Right forelimb (tissue), 1 donor: ENCODE results near the gene PPM1H.
"Not testable (repeated sequence)": the region's sequence is repeated elsewhere in the genome, so short reads cannot be mapped to it uniquely, and the experiment has no call there.

Experiments
- DNase-seq: peaks from one replicate; pipeline ENCODE4 v3.0.0-alpha.2; 2018

The PPM1H gene

DNA sequence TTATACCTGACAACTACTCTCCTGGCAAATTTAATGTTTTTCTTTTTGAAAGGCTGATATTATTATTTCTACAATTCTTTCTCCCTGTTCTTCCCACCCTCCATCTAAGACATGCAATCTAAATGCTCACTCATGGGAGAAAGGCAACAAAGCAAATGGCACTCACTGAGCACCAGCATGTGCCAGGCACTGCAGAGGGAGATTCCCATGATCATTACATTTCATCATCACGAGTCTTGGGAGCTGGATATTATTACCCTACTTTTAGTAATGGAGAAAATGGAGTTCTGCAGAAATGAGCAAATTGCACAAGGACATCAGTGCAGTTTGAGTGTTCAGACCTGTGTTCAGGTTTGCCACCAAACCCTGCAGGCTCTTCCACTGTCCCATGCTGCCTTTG, 27.9 kb downstream of the PPM1H start:
- no peak for DNase-seq

DNA sequence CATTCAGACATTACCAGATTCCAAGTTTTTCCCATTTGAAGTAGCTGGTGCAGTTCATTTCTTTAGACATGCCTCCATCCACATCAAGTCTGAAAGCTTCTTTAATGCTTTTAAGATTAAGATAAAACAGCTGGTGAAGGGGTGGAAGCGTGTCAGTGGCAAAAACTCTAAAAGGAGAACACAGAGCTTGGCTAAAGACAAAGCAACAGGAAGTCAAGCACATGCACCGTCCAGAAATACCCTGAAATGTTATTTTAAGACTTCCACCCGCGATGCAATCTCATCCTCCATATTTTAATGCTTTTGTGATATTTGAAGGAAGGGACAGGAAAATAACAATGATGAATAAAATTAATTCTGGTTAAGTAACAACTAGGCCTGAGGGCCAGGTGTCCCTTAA, 31.8 kb downstream of the PPM1H start:
- no peak for DNase-seq

DNA sequence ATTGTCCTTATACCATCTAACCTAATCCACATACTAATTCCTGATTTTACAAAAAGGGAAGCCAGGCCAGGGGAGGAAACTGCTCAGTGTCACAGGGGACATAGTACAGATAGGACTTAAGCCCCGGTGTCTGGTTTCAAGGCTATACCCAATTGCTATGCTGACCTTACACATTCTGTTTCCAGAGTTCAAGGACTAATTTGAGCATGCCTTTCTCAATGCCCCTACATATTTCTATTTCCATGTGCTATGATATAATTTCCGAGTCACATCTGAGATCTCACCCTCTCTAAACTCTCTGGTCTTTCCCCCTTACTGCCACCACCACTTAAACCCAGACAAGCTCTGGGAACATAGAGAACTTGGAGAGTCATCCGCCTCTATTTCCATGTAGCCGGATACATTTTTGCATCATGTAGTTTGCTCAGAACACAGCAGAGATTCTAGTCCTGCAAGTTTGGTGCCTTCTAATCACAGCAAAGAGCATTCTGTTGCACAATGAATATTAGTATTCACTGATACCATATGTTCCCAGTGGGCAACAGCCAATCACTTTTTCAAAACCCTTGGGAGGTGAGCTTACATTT, 34.2 kb downstream of the PPM1H start:
- no peak for DNase-seq

DNA sequence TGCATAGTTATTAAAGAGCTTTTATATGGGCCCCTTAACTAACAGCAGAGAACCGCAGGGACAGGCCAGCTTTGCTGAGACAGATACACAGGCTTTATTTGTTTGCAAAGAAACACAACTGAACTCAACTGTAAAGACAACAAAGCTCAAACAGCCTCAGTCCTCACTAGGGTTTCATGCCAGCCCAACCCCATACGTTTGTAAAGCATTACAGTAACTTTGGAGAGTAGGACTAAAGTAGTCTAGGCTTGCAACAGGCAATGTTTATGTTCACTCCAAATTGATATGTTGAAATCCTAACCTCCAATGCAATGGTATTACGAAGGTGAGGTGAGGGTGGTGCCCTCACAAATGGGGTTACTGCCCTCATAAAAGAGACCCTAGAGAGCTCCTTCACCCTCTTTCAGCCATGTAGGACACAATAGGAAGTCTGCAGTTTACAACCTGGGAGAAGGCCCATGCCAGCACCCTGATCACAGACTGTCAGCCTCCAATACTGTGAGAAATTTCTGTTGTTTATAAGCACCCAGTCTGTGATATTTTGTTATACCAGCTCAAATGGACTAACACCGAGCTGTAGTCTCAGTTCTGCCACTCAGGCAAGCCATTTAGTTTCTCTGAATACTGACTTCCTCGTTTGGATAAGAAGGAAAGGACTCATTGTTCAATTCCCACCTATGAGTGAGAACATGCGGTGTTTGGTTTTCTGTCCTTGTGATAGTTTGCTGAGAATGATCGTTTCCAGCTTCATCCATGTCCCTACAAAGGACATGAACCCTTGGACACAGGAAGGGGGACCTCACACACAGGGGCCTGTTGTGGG, 35.2 kb downstream of the PPM1H start:
- DNase-seq = no peak

DNA sequence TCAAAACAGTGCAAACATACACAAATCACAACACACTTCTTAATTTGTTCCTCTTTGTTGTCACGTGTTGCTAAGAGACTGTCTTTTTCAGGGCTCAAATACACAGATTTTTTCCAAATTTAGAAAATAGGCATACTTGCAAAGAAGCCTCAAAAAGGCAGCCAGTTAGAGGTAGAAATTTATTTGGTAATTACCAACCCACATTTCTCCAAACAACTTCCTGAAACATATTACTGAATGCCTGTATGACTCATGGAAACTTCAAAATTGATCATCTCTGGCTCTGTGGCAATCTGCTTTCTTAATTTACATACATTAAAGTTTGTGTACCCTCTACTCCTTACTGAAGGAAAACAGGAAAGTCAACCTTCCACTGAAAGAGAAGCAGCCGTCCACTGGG, 36.4 kb downstream of the PPM1H start:
- no peak for DNase-seq

DNA sequence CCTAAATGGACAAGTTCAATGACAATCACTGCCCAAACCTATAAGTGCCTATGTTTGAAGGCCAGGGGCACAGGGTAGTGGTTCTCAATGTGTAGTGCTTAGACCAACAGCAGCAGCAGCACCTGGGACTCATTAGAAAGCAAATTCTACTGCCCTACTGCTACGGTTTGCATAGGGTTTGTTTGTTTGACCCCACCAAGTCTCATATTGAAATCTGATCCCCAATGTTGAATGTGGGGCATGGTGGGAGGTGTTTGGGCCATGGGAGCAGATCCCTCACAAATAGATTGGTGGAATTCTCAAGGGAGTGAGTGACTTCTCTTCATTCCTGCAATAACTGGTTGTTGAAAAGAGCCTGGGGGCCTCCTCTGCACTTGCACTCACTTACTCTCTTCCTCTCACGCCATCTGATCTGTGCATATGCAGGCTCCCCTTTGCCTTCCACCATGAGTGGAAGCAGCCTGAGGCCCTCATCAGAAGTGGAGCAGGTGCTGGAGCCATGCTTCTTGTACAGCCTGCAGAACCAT, 39.5 kb downstream of the PPM1H start:
- no peak for DNase-seq

DNA sequence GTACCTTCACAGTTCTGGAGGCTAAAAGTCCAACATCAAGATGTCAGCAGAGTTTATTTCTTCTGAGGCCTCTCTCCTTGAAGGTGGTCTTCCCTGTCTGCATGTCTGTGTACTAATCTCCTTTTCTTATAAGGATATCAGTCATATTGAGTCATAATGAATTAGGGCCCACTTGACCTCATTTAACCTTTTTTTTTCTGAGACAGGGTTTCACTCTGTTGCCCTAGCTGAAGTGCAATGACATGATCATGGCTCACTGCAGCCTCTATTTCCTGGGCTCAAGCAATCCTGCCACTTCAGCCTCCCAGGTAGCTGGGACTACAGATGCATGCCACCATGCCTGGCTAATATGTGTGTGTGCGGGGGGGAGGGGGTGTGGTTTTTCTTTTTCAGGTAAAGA, 41.7 kb downstream of the PPM1H start:
- no peak for DNase-seq

DNA sequence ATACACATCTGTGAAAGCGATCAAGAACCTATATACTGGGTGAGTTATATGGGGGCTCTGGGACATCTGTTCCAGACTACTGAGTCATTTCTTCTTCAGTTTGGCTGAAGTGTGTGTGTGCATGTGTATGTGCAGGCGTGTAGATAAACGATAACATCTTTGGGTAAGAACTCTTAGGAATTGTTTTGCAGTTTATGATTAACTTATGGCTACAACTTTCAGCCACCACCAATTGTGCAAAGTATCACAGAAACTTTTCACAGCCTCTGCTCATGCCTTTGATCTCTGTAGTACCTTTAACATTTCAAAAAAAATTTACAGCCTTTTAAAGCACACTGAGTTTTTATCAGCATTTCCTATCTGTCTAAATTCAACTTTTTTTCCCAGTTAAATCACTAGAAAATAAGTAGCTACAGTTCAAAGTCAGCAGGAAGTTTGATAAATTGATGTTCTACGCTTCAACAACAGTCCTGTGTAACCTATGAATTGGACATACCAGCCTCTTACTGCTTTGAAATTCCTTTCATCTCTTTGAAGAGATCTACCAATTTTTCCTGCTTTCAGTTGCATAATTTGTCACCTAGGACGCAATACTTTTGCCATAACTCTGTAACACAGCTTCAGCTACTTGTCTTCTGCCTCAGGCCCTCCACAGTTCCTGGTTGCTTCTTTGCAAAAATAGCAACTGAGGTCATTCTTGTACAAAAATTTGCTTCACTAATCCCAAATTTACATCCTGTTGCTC, 43.0 kb downstream of the PPM1H start:
- no peak for DNase-seq

DNA sequence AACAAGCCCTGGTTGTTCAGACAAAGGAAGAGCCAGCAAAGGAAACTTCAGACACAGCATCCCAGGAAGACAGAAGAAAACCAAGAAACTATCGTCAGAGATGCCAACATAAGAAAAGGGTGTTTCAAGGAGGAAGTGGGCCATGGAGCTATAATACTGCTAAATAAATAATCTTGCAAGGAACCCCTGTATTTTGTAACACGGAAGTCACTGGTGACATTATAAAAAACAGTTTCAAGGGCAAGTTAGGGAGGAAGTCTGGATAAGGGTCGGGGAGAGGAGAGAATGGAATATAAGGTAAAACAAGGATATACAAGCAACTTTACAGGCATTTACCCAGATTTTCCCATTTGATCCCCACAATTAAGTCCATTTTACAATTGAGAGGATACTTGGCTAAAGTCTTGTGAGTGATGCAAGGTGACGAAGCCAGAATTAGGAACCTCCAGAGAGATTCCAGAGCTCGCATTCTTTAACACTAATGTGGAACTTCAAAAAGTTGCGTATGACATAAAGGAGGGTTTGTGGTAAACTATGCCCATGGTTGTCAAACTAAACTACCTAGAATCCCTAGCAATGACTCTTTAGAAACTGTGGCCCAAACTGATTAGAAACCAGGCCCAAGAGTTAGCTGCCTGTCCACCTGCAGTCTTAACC, 46.4 kb downstream of the PPM1H start:
- DNase-seq = no peak

DNA sequence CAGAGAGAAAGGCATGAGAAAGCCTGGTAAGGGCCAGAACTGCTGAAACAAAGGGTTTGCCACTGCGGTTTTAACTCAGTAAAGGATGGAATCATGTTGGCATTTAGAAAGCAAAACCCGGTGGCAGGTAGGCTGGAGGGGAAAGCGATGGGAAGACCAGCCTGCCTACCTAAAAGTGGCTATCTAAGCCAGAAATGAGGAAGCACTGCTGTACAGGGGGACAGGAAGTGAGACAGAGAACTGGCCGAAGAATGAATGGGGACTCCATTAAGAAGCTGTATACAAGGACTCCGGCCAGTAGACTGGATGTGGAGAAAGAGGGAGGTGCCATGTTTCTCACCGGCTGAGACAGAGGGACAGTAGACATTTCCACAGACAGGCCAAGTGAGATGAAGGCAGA, 48.2 kb downstream of the PPM1H start:
- DNase-seq = no peak

DNA sequence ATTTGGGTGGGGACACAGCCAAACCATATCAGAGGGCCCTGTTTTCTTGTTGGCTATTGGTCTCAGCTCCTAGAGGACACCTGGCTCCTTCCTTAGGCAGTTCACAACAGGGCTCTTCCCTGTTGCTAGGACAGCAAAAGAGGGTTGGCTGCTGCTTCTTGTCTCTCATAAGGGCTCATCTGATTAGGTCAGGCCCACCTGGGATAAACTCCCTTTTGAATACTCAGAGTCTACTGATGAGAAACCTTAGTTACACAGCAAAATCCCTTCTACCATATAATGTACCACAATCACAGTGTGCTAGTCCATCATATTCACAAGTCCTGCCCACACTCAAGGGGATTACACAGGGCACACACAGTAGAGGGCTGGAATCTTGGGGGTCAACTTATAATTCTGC, 49.7 kb downstream of the PPM1H start:
- no peak for DNase-seq

DNA sequence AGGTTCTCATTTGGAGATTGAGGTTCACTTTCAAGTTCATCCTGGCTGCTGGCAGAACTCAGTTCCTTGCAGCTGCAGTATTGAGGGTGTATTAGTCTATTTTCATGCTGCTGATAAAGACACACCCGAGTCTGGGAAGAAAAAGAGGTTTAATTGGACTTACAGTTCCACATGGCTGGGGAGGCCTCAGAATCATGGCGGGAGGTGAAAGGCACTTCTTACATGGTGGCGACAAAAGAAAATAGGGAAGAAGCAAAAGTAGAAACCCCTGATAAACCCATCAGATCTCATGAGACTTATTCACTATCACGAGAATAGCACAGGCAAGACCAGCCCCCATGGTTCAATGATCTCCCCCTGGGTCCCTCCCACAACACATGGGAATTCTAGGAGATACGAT, 50.1 kb downstream of the PPM1H start:
- not testable (repeated sequence) for DNase-seq

DNA sequence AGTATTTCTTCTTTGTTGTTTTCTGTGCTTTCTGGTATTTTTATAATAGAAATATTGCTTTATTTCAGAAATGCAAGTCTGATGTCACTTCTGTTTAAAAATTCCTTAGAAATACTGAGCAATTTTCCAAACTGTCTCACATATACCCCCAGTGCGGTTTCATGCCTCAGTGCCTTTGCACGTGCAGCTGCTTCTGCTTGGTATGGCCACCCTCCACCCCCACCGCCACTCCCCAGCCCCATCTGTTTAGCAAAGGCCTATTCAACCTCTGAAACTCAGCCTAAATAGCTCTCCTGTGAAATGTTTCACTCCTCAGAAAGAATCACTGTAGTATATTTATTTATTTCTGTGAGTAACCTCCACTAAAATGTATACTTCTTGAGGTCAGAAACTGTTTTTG, 52.3 kb downstream of the PPM1H start:
- no peak for DNase-seq

DNA sequence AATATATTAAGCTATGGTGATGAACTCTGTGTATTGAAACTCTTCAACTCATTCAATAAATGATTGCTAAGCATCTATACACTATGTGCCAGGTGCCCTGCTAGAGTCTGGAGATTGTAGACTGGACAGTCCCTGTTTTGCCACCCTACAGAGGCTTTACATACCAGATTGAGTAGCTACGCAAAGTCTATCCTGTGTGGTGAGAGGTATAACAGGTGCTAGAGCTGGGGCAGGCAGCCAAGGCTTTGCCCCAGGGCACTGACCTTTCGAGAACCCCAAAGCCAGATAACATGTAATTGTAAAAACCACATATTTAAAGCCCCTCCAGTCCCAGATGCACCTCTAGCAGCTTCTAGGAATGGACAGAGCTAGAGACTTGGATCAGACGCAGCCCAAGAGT, 52.8 kb downstream of the PPM1H start:
- no peak for DNase-seq

DNA sequence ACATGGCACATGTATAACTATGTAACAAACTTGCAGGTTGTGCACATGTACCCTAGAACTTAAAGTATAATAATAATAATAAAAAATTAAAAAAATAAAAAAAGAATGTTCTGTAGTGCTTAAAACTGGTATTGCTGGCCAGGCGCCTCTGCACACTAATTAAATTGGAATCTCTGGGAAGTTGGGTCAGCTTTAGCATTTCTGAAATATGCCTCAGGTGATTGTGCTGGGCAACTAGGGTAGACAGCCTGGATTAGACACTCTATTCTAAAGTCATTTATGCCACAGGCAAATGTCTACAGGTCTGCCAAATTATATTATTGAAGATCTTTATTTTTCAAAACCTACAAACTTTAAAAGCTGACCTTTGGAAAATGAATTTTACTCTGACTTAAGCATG, 55.3 kb downstream of the PPM1H start:
- DNase-seq = no peak

DNA sequence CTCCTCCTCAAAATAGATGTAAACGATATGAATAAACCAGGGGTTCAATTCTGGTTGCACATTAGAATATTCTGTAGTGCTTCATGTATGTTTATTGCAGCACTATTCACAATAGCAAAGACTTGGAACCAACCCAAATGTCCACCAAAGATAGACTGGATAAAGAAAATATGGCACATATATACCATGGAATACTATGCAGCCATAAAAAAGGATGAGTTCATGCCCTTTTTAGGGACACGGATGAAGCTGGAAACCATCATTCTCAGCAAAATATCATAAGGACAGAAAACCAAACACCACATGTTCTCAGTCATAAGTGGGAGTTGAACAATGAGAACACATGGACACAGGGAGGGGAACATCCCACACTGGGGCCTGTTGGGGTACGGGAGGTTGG, 55.7 kb downstream of the PPM1H start:
- not testable (repeated sequence) for DNase-seq

DNA sequence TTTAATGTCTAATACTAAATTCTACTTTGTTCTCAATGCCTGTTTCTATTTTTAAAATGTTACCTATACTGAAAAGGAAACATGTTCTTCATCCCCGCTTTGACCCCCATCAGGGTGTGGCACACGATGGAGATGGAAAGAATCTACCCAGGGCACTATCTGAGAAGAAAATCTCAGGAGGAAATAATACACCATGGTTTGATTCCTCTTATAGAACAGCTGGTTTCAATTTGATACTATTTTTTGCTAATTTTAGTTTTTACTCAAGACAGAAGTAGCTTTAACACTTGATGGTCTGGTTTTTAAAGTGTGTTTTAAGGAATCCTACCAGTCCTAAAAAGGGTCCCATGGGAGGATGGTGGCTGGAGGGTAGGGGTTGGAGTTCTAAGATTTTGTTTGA, 56.7 kb downstream of the PPM1H start:
- DNase-seq = no peak

DNA sequence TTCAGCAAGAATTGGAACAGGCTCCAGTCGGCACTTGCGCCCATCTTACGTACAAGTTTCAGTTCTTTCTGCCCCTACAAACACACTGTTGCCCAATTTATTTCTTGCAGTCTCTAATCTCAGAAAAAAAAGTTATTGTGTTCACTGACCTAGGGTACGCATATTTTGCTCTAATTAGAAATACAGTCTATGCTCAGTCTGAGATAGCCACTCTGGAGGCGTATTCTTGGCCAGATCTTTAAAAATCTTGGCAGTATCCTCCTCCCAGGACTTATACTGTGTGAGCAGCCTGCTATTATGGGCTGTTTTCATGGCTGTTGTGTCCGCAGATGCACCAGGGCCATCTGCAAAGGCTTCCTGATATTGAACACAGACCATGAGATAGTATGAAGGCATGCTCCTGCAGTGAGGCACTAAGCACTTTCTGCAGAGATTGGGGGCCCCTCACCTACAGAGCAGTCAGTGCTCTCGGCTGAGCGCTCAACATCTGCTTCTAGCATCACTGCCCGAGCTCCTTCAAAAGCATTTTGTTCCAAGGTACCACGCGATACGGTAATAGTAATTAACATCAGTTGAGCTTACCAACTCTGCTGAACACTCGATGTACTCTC, 57.9 kb downstream of the PPM1H start:
- no peak for DNase-seq

DNA sequence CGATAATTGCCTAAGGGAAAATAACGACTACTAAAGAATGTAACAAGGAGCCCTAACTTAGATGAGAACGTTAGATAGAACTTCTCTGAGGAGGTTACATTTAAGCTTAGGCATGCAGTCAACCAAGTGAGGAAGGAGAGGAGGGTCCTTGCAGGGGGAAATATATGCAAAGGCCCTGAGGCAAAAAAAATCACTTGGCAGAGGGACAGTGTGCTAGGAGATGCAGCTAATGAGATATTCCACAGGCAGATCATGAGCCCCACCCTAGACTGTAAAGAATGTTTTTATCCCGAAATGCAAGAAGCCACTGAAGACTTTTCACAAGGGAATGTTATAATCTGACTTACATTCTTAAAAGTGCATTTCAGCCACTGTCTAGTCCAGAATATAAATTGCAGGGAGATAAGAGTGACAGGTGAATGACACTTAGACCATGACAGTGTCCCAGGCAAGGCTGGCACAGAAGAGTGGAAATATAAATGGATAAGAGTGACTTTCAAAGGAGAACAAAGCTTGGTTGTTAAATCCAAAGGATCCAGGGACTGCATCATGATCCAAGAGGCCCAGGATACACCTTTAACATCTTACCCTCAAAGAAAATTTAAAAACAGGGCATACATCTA, 61.0 kb downstream of the PPM1H start:
- DNase-seq = no peak

DNA sequence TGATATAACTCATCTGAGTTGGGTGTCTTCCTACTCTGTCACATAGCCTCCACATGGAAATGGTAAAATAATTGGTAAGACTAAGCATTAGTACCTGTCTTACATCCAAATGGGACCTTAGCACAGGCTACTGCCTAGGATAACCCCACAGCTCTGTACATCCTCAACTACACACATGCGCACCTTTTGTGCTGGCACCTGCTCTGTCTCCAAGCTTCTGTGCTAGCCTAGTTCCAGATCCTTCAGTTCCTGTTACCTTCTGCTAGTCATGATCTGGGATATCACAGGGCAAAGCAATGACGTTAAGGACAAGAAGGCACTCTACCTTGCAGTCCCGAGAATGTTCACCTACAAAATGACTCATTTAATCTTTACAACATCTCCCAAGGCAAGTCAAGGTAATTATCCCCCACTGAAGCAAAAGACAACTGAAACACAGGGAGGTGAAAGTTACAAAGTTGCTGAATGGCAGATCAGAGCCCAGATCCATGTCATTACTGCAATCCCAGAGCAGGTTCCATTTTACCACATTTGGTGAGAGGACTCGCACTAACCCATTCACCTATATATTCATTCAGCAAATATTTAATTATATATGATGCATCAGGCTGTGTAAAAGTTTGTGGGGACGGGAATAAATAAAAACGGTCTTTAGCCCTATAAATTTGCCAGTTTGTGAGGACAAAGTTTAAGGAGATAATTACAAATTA, 61.7 kb downstream of the PPM1H start:
- DNase-seq = no peak

DNA sequence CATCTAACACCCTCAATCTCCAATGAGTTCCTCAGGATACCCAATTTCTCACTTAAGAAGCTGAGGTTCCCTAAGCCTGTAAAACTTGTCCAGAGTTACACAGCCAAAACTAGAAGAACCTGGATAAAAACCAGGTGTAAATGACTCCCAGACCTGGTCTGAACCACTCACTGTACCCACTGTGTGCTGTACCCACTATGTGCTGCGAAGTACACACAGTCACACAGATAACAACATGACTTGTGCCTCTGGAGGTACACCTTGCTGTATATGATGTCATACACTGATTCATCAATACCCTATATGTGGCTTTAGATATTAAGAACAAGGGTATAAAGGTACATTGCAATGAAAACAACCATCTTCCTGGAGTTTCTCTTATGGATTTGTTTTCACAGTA, 66.1 kb downstream of the PPM1H start:
- no peak for DNase-seq
